ENCODE measurements around the gene NCMAP. TPM values are rescaled to one million over a fixed set of nuclear protein-coding genes. Genes with fewer than 3 reads are reported as not detected.

Gene NCMAP
- total RNA-seq, 2 donors from 2014 or later: not detected

DNA sequence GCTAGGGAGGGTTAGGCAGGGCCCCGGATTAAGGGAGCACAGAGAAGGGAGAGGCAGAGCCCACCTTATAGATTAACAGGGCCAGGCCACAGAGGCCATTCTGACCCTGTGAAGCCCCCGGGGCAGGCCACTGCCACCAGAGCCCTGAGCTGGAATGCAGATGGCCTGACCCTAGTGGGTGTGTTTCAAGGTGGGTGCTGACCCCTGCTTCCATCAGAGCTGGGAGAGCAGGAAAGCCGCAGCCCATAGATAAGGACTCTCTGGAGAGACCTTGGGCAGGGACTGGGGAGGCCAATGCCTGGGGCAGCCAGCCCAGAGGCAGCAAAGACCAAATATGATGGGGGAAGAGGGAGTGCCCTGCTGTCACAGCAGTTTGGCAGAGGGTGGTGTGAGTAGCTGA lies 35.9 kb downstream of the NCMAP start:
- no peak for DNase-seq
- peaks cover 7% of the 10 kb centered on the region for H3K4me1 Mint-ChIP-seq
- H3K4me3 Mint-ChIP-seq: no peak overlapping the region
- no peak overlapping the region for H3K27ac Mint-ChIP-seq
- H3K36me3 Mint-ChIP-seq (ENCODE audit: low read depth): no peaks in the 10 kb centered on the region
- no peaks in the 10 kb centered on the region for H3K9me3 ChIP-seq (ENCODE audit: control insufficient read depth, low read length, poor library complexity, severe bottlenecking)
- ATAC-seq: no peak
- H3K27me3 Mint-ChIP-seq: peaks cover 26% of the 10 kb centered on the region

DNA sequence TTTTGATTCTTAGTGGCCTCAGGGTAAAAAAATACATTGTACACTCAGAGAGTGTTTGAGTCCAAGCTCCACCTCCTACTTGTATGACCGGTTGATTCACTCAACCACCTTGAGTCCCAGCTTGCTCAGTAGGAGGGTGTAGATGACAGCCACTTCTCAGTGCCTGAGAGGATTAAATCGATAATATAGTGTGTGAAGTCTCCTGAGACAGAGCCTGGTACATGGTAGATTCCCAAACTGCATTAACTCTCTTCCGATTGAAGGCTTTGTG lies 38.4 kb downstream of the NCMAP start:
- Mint-ChIP-seq H3K4me1 (peaks cover 4% of the 10 kb centered on the region), H3K4me3 (no peak overlapping the region), H3K36me3 (ENCODE audit: low read depth) (no peaks in the 10 kb centered on the region), H3K27me3 (peaks cover 30% of the 10 kb centered on the region), H3K27ac (no peak overlapping the region)
- no peaks in the 10 kb centered on the region for H3K9me3 ChIP-seq (ENCODE audit: control insufficient read depth, low read length, poor library complexity, severe bottlenecking)
- ATAC-seq (no peak), DNase-seq (no peak)

DNA sequence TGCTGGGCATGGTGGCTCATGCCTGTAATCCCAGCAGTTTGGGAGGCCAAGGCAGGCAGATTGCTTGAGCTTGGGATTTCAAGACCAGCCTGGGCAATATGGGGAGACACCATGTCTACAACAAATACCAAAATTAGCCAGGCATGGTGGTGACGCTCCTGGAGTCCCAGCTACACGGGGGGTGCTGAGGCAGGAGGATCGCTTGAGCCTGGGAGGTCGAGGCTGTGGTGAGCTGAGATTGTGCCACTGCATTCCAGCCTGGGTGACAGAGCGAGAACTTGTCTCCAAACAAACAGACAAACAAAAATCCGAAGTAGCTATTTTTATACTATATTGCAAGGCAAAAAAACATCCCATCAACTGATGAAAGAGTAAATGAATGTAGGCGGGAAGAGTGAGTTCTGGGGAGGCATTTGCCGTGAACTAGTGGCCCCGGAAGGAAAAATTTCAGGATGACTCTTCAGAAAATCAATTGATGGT lies 40.6 kb downstream of the NCMAP start:
- H3K4me3 Mint-ChIP-seq: no peak overlapping the region
- H3K4me1 Mint-ChIP-seq: peaks cover 4% of the 10 kb centered on the region
- H3K27me3 Mint-ChIP-seq: peaks cover 31% of the 10 kb centered on the region
- no peak for DNase-seq
- H3K9me3 ChIP-seq (ENCODE audit: control insufficient read depth, low read length, poor library complexity, severe bottlenecking): no peaks in the 10 kb centered on the region
- H3K27ac Mint-ChIP-seq: no peak overlapping the region
- H3K36me3 Mint-ChIP-seq (ENCODE audit: low read depth): no peaks in the 10 kb centered on the region
- ATAC-seq: no peak

DNA sequence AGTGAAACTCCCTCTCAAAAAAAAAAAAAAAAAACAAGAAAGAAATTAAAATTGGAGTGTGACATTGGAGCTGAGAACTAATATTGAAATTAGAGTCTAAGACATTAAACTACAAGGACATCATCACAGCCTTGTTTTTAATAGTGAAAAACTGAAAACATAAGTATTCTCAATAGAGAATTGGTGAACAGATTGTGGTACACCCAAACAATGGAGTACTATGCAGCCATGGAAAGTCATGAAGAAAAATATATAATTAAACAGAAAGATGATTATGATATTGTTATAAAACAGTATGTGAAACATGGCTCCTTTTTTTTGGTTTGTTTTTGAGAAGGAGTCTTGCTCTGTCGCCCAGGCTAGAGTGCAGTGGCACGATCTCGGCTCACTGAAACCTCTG lies 43.4 kb downstream of the NCMAP start:
- H3K36me3 Mint-ChIP-seq (ENCODE audit: low read depth): no peaks in the 10 kb centered on the region

DNA sequence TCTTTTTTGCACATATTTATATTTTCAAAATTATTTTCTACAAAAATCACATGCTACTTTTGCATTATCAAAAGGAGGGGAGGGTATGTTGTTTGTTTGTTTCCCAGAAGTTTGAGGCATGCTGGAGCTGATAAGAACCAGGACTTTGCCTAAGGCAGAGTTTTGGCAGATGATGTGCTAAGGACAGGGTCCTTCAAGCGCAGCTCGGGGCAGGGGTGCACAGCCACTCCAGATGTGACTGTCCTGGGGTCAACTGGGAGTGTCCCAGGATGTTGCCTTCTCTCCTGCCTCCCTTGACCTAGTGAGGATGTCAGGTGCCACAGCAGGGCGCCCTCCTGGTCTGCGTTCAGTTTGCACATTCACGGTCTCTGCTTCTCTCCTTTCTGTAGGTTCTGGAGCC lies 44.7 kb downstream of the NCMAP start:
- Mint-ChIP-seq H3K27ac (no peak overlapping the region), H3K27me3 (peaks cover 17% of the 10 kb centered on the region)

More for the DNA sequence above, 43.4 kb downstream of the NCMAP start:
- no peak for ATAC-seq
- no peaks in the 10 kb centered on the region for H3K9me3 ChIP-seq (ENCODE audit: control insufficient read depth, low read length, poor library complexity, severe bottlenecking)
- DNase-seq: no peak
- Mint-ChIP-seq H3K27me3 (peaks cover 25% of the 10 kb centered on the region), H3K4me3 (no peak overlapping the region), H3K27ac (no peak overlapping the region), H3K4me1 (peaks cover 6% of the 10 kb centered on the region)

DNA sequence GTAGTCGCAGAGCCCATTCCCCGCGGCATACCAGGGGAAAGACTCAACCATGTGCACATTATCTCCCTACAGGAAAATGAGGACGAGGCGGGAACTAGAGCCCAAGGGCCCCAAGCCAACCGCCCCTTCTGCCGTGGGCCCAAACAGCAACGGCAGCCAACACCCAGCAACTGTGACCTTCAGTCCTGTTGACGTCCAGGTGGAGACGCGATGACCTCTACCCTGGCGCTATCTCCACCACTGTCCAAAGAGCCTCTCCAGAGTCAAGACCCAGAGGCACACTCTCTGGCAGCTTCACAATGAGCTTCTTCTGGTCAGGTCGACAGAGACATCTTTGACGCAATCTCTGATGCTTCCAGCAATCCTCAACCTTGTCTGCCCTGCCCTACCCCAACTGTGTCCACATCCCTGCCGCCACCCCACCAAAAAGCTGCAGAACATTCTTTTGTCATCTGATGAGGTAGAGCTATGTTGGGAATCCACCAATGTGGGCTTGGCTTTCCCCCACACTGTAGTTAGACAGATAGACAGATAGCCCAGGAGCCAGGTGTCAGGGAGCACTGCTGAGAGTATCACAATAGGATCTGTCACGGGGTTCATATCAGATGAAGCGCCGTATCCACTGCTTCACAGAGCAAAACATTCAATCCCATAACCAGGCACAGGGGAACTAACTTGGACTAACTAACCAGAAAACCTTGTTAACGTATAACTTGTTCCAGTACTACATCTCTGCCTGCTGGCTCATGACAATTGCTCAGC lies 49.8 kb downstream of the NCMAP start:
- H3K4me1 Mint-ChIP-seq: peaks cover 4% of the 10 kb centered on the region
- no peak overlapping the region for H3K4me3 Mint-ChIP-seq
- H3K27ac Mint-ChIP-seq: no peak overlapping the region
- H3K9me3 ChIP-seq (ENCODE audit: control insufficient read depth, low read length, poor library complexity, severe bottlenecking): no peaks in the 10 kb centered on the region
- H3K27me3 Mint-ChIP-seq: peaks cover 4% of the 10 kb centered on the region
- no peaks in the 10 kb centered on the region for H3K36me3 Mint-ChIP-seq (ENCODE audit: low read depth)
- DNase-seq: no peak
- ATAC-seq: no peak

More for the DNA sequence above, 44.7 kb downstream of the NCMAP start:
- Mint-ChIP-seq H3K4me3 (no peak overlapping the region), H3K4me1 (peaks cover 4% of the 10 kb centered on the region), H3K36me3 (ENCODE audit: low read depth) (no peaks in the 10 kb centered on the region)
- no peaks in the 10 kb centered on the region for H3K9me3 ChIP-seq (ENCODE audit: control insufficient read depth, low read length, poor library complexity, severe bottlenecking)
- no peak for DNase-seq
- ATAC-seq: no peak

DNA sequence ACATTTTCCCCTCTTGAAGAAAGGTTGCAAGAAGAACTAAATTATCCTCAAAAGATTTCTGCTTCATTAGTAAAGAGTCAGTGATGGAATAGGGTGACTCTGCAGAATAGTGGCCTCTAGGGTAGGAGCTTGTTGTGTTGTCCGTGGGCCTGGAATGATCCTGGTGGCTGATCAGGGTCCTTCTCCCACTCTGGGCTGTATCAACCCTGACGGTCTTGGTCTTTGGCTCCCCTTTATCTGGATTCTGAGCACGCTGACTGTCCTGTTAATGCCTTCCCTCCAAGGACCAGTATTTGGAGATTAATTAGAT lies 50.4 kb downstream of the NCMAP start:
- Mint-ChIP-seq H3K4me3 (no peak overlapping the region), H3K4me1 (peaks cover 4% of the 10 kb centered on the region), H3K36me3 (ENCODE audit: low read depth) (no peaks in the 10 kb centered on the region), H3K27me3 (no peaks in the 10 kb centered on the region), H3K27ac (no peak overlapping the region)
- ATAC-seq (no peak), DNase-seq (no peak)
- H3K9me3 ChIP-seq (ENCODE audit: control insufficient read depth, low read length, poor library complexity, severe bottlenecking): no peaks in the 10 kb centered on the region

DNA sequence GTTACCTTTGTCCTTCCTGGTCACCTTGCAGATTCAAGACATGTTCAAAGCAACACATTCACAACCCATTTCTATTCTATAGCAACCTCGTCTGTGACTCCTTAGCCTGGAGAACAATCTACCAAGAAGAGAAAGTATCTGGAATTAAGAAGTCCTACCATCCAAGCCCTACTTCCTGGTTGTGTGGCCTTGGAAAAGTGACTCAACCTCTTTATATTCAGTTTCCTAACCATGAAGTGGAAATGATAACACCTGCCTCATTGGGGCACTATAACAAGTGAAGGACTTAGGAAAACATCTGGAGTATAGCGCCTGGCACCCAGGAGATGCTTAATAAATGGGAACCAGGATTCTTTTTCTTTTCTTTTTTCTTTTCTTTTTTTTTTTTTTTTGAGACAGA lies 50.7 kb downstream of the NCMAP start:
- Mint-ChIP-seq H3K4me3 (no peak overlapping the region), H3K27me3 (no peaks in the 10 kb centered on the region), H3K27ac (no peak overlapping the region), H3K4me1 (peaks cover 4% of the 10 kb centered on the region), H3K36me3 (ENCODE audit: low read depth) (no peaks in the 10 kb centered on the region)
- no peak for DNase-seq
- ATAC-seq: no peak
- H3K9me3 ChIP-seq (ENCODE audit: control insufficient read depth, low read length, poor library complexity, severe bottlenecking): no peaks in the 10 kb centered on the region

DNA sequence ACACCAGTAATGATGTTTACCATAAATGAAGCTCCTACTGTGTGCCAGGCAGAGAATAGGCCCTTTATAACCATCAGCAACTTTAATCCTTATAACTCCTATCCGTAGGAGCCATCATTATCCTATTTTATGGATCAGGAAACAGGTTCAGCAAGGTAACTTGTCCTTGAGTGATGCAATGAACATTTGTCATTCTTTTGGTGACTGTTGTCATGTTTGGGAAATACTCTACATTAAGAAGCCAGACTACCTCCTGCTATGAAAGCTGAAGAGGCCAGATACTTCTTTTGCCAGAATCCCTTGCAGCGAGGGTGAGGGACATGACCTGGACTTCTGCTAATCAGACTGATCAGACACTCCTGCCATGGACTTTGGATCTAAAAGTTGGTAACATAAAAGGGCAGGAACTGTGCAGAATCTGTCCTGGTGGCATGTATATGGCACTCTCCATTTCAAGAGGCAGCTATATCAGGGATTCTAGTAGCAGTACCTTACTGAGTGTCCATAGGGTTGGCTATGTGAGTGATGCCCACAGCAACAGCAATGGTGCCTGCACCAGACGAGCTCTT lies 54.1 kb downstream of the NCMAP start:
- DNase-seq: no peak
- H3K27ac Mint-ChIP-seq: no peak overlapping the region
- no peaks in the 10 kb centered on the region for H3K4me1 Mint-ChIP-seq
- H3K9me3 ChIP-seq (ENCODE audit: control insufficient read depth, low read length, poor library complexity, severe bottlenecking): no peaks in the 10 kb centered on the region
- H3K36me3 Mint-ChIP-seq (ENCODE audit: low read depth): no peaks in the 10 kb centered on the region
- ATAC-seq: no peak
- H3K4me3 Mint-ChIP-seq: no peak overlapping the region
- no peaks in the 10 kb centered on the region for H3K27me3 Mint-ChIP-seq

DNA sequence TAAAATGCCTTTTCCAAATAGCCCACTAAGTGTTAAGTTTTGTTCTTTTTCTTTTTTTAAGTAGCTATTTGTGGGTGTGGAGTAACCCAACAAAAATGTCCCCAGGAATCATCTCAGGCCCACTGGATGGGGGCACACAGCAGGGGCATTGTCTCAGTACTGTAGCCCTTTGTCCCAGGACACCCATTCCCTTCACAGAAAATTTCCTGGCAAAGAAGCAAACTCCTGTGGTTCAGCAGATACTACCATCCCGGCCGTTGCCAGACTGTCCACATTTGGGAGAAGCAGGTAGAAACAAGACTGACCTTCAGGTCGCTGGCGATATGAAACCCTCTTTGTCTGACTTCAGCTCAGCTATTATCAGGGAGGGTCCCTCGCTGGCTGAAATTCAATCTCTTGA lies 63.5 kb downstream of the NCMAP start:
- H3K9me3 ChIP-seq (ENCODE audit: control insufficient read depth, low read length, poor library complexity, severe bottlenecking): no peaks in the 10 kb centered on the region
- Mint-ChIP-seq H3K27ac (no peak overlapping the region), H3K27me3 (peaks cover 62% of the 10 kb centered on the region)

DNA sequence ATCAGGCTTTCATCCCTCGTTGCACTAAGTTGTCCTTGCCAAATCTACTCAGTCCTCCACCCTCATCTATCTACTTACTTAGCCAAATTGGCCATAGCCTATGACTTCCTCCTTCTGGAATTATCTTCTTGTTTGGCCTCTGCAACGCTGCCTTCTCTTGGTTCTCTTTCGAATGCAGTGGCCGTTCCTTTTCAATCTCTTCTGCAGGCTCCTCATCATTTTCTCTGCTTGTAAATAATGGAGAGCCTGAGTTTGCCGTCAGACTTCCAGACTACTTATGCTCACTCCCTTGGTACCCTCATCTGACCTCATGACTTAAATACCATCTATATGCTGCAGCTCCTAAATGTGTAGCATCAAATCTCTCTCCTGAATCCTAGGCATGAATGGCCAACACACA lies 64.8 kb downstream of the NCMAP start:
- H3K4me1 Mint-ChIP-seq: peaks cover 6% of the 10 kb centered on the region
- ATAC-seq (no peak), DNase-seq (no peak)
- no peaks in the 10 kb centered on the region for H3K9me3 ChIP-seq (ENCODE audit: control insufficient read depth, low read length, poor library complexity, severe bottlenecking)
- H3K27ac Mint-ChIP-seq: no peak overlapping the region
- H3K36me3 Mint-ChIP-seq (ENCODE audit: low read depth): peaks cover 12% of the 10 kb centered on the region
- H3K4me3 Mint-ChIP-seq: no peak overlapping the region
- peaks cover 71% of the 10 kb centered on the region for H3K27me3 Mint-ChIP-seq

More for the DNA sequence above, 63.5 kb downstream of the NCMAP start:
- ATAC-seq (no peak), DNase-seq (no peak)
- Mint-ChIP-seq H3K4me3 (no peak overlapping the region), H3K36me3 (ENCODE audit: low read depth) (peaks cover 12% of the 10 kb centered on the region), H3K4me1 (peaks cover 6% of the 10 kb centered on the region)

DNA sequence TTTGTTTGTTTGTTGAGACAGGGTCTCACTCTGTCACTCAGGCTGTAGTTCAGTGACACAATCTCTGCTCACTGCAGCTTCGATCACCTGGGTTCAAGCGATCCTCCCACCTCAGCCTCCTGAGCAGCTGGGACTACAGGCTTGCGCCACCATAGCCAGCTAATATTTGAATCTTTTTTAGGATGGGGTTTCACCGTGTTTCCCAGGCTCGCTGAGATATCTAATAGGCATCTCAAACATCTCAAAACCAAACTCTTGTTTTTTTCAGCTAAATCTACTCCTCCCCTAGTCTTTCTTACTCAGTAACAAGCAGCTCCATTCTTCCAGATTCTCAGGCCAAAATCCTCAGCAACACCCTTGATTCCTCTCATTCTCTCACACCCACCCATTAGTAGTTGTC lies 65.2 kb downstream of the NCMAP start:
- Mint-ChIP-seq H3K27me3 (peaks cover 71% of the 10 kb centered on the region), H3K4me1 (peaks cover 6% of the 10 kb centered on the region), H3K27ac (no peak overlapping the region), H3K4me3 (no peak overlapping the region), H3K36me3 (ENCODE audit: low read depth) (peaks cover 12% of the 10 kb centered on the region)
- DNase-seq (no peak), ATAC-seq (no peak)
- H3K9me3 ChIP-seq (ENCODE audit: control insufficient read depth, low read length, poor library complexity, severe bottlenecking): no peaks in the 10 kb centered on the region

DNA sequence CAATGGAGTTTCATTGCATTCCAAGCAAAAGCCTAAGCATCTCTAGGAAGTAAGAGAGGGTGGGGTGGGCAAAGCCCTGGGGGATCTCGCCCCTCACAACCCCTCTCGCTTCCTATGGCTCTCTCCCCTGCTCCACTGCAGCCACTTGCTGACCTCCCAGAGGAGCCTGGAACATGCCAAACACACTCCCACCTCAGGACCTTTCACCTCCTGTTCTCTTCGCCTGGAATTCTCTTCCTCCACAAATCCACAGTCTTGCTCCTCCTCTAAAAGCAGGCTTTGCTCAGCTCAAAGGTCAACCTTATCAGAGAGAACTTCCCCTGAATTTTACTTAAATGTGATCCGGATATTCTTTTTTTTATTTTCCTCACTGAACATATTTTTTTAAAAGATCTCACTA lies 66.3 kb downstream of the NCMAP start:
- DNase-seq (no peak), ATAC-seq (no peak)
- no peaks in the 10 kb centered on the region for H3K9me3 ChIP-seq (ENCODE audit: control insufficient read depth, low read length, poor library complexity, severe bottlenecking)
- Mint-ChIP-seq H3K4me1 (peaks cover 6% of the 10 kb centered on the region), H3K36me3 (ENCODE audit: low read depth) (peaks cover 12% of the 10 kb centered on the region), H3K27ac (no peak overlapping the region), H3K27me3 (peaks cover 61% of the 10 kb centered on the region), H3K4me3 (no peak overlapping the region)

DNA sequence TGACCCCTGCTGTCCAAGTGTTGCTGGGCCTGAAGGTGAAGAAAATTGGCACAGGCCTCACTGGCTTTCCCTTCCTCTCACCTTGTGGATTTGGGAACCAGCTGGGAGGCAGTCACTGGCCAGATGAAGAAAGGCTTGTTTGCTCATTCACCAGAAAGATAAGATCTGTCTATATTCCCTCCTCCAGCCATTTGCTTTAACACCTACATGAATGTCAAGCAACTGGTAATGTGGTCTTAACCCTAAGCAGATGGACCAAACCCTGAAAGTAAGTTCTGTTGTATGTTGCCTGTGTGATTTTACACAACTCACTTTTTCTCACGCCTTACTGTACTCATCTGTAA lies 76.9 kb downstream of the NCMAP start:
- DNase-seq (no peak), ATAC-seq (no peak)
- Mint-ChIP-seq H3K4me1 (peaks cover 3% of the 10 kb centered on the region), H3K4me3 (no peak overlapping the region), H3K27ac (no peak overlapping the region), H3K36me3 (ENCODE audit: low read depth) (no peaks in the 10 kb centered on the region), H3K27me3 (peaks cover 28% of the 10 kb centered on the region)
- H3K9me3 ChIP-seq (ENCODE audit: control insufficient read depth, low read length, poor library complexity, severe bottlenecking): no peaks in the 10 kb centered on the region
